IMR-90 (cell line): ENCODE results near the gene RNF123. TPM values are rescaled to one million over a fixed set of nuclear protein-coding genes. Genes with fewer than 3 reads are reported as not detected.

Source experiments
- ATAC-seq: fragments of 200-7000 bp; cut with Tn5 transposase; 2 replicates; pipeline ENCODE4 v1.9.1; 2020; ENCODE audit warnings: low read depth, mild to moderate bottlenecking, moderate library complexity
- BruUV-seq: library from RNA; stranded (reverse); fragments of 400-500 nt; replicated peaks from 2 replicates; lab custom pipeline; 2021; lab: Mats Ljungman, UMichigan
- CTCF ChIA-PET: fragments of 300-600 bp; formaldehyde crosslinking; extraction: SDS; loops from one replicate; lab custom pipeline; 2021; ENCODE audit warnings: antibody characterized with exemption; lab: Yijun Ruan, JAX
- POLR2A ChIA-PET: fragments of 300-600 bp; sonication (Branson Sonifier 250); formaldehyde crosslinking; loops from one replicate; lab custom pipeline; 2022; ENCODE audit warnings: antibody characterized with exemption; ENCODE audit not compliant: unreplicated experiment; lab: Charles Lee
- DNase-seq: peaks from one replicate; pipeline ENCODE4 v3.0.0; 2013
- H2AFZ ChIP-seq: replicated peaks from 2 replicates; pipeline ENCODE3; 2013; ENCODE audit warnings: low read length, mild to moderate bottlenecking; ENCODE audit not compliant: poor library complexity
- H2AK5ac ChIP-seq: 2 replicates; pipeline ENCODE4 v1.6.1; 2013; ENCODE audit warnings: low read depth, low read length, inconsistent platforms
- H2AK9ac ChIP-seq: replicated peaks from 2 replicates; pipeline ENCODE3; 2013; ENCODE audit warnings: mild to moderate bottlenecking, low read depth, low read length, moderate library complexity; ENCODE audit not compliant: poor library complexity
- H2BK120ac ChIP-seq: 2 replicates; pipeline ENCODE4 v1.6.1; 2013; ENCODE audit warnings: low read depth, low read length, inconsistent platforms
- H2BK15ac ChIP-seq: 3 replicates; pipeline ENCODE4 v1.6.1; 2013; ENCODE audit warnings: low read depth, low read length, inconsistent platforms
- H2BK20ac ChIP-seq: 2 replicates; pipeline ENCODE4 v1.6.1; 2013; ENCODE audit warnings: low read depth, mild to moderate bottlenecking, inconsistent platforms, low read length, moderate library complexity
- H2BK5ac ChIP-seq: 2 replicates; pipeline ENCODE4 v1.6.1; 2013; ENCODE audit warnings: mild to moderate bottlenecking, low read depth, low read length, inconsistent platforms; ENCODE audit not compliant: poor library complexity, severe bottlenecking
- H3K14ac ChIP-seq: replicated peaks from 2 replicates; pipeline ENCODE4 v1.6.1; 2013; ENCODE audit warnings: low read depth, low read length, inconsistent platforms
- H3K18ac ChIP-seq: 2 replicates; pipeline ENCODE4 v1.6.1; 2013; ENCODE audit warnings: low read depth, low read length, control low read depth
- H3K23ac ChIP-seq: 2 replicates; pipeline ENCODE4 v1.6.1; 2013; ENCODE audit warnings: low read depth, low read length, inconsistent platforms
- H3K27ac ChIP-seq: 2 replicates; pipeline ENCODE4 v1.5.1; 2013; ENCODE audit warnings: mild to moderate bottlenecking, control low read depth, low read length; ENCODE audit not compliant: insufficient read depth
- H3K27me3 ChIP-seq: 2 replicates; pipeline ENCODE4 v1.6.1; 2013; ENCODE audit warnings: low read length; ENCODE audit not compliant: control insufficient read depth, insufficient read depth
- H3K36me3 ChIP-seq: 2 replicates; pipeline ENCODE4 v1.6.1; 2013; ENCODE audit warnings: low read length, mixed read lengths; ENCODE audit not compliant: control insufficient read depth, insufficient read depth
- H3K4ac ChIP-seq: 2 replicates; pipeline ENCODE4 v1.6.1; 2013; ENCODE audit warnings: low read depth, low read length, inconsistent platforms
- H3K4me1 ChIP-seq: 2 replicates; pipeline ENCODE4 v1.6.1; 2013; ENCODE audit warnings: low read length, mixed read lengths; ENCODE audit not compliant: control insufficient read depth, insufficient read depth
- H3K4me2 ChIP-seq: 2 replicates; pipeline ENCODE4 v1.6.1; 2013; ENCODE audit warnings: low read depth, mild to moderate bottlenecking, control low read depth, low read length, moderate library complexity
- H3K4me3 ChIP-seq: 2 replicates; pipeline ENCODE4 v1.5.1; 2013; ENCODE audit warnings: low read depth, mild to moderate bottlenecking, control low read depth, low read length, moderate library complexity; ENCODE audit not compliant: insufficient read depth
- H3K56ac ChIP-seq: 2 replicates; pipeline ENCODE4 v1.6.1; 2013; ENCODE audit warnings: low read length, inconsistent platforms; ENCODE audit not compliant: insufficient read depth; ENCODE audit errors: extremely low read depth
- H3K79me1 ChIP-seq, 2 experiments: 2 replicates each; pipeline ENCODE4 v1.6.1; 2013; ENCODE audit warnings: low read length in 2 of 2, inconsistent platforms in 1 of 2, low read depth in 1 of 2
- H3K9ac ChIP-seq: 2 replicates; pipeline ENCODE4 v1.6.1; 2013; ENCODE audit warnings: low read depth, low read length, control low read depth
- H3K9me1 ChIP-seq: 2 replicates; pipeline ENCODE4 v1.6.1; 2013; ENCODE audit warnings: low read length, inconsistent platforms; ENCODE audit not compliant: insufficient read depth
- H3K9me3 ChIP-seq: 2 replicates; pipeline ENCODE4 v1.6.1; 2013; ENCODE audit warnings: low read length; ENCODE audit not compliant: control insufficient read depth, insufficient read depth
- H4K20me1 ChIP-seq: 2 replicates; pipeline ENCODE4 v1.6.1; 2013; ENCODE audit warnings: low read length, inconsistent platforms; ENCODE audit not compliant: insufficient read depth
- H4K5ac ChIP-seq: 2 replicates; pipeline ENCODE4 v1.6.1; 2013; ENCODE audit warnings: mild to moderate bottlenecking, low read depth, low read length, control low read depth
- H4K8ac ChIP-seq, 2 experiments: 2 replicates each; pipeline ENCODE4 v1.6.1; 2013; ENCODE audit warnings: low read depth in 2 of 2, low read length in 2 of 2, control low read depth in 1 of 2, inconsistent platforms in 1 of 2
- H4K91ac ChIP-seq: 2 replicates; pipeline ENCODE4 v1.6.1; 2013; ENCODE audit warnings: low read depth, low read length, inconsistent platforms; ENCODE audit not compliant: insufficient read depth
- BHLHE40 ChIP-seq: fragments of 150-350 bp; IDR thresholded peaks from 2 replicates; pipeline ENCODE4 v1.6.1; 2016; ENCODE audit warnings: mild to moderate bottlenecking, low read depth, low read length
- CHD1 ChIP-seq: IDR thresholded peaks from 2 replicates; pipeline ENCODE4 v1.6.1; 2012; ENCODE audit warnings: low read depth, low read length, improper control_type of control experiment
- MAFK ChIP-seq: IDR thresholded peaks from 2 replicates; pipeline ENCODE4 v1.6.1; 2012; ENCODE audit warnings: low read depth, low read length, improper control_type of control experiment
- MAZ ChIP-seq: IDR thresholded peaks from 2 replicates; pipeline ENCODE4 v1.6.1; 2012; ENCODE audit warnings: low read depth, mild to moderate bottlenecking, low read length, improper control_type of control experiment, moderate library complexity, borderline replicate concordance
- RAD21 ChIP-seq: IDR thresholded peaks from 2 replicates; pipeline ENCODE4 v1.6.1; 2012; ENCODE audit warnings: low read length, improper control_type of control experiment
- RCOR1 ChIP-seq: IDR thresholded peaks from 2 replicates; pipeline ENCODE4 v1.6.1; 2012; ENCODE audit warnings: mild to moderate bottlenecking, low read length, improper control_type of control experiment; ENCODE audit not compliant: insufficient replicate concordance
- RFX5 ChIP-seq: IDR thresholded peaks from 2 replicates; pipeline ENCODE4 v1.8.0; 2012; ENCODE audit warnings: low read depth, mild to moderate bottlenecking, low read length, moderate library complexity
- SMC3 ChIP-seq: fragments of 150-350 bp; IDR thresholded peaks from 2 replicates; pipeline ENCODE4 v1.6.1; 2016; ENCODE audit warnings: low read depth, mild to moderate bottlenecking, antibody characterized with exemption, low read length, moderate library complexity
- USF2 ChIP-seq: fragments of 150-350 bp; IDR thresholded peaks from 2 replicates; pipeline ENCODE4 v1.6.1; 2017; ENCODE audit warnings: mild to moderate bottlenecking, antibody characterized with exemption, low read length, low read depth
- WGBS, 2 experiments: methylation state at CpG; one replicate each; pipeline versions ENCODE4 v1.1.5 to v1.1.7; 2013; ENCODE audit warnings: missing lambda C conversion rate in 2 of 2; ENCODE audit not compliant: insufficient read length in 1 of 2; ENCODE audit errors: extremely low coverage in 2 of 2; 5-methylcytosine and 5-hydroxymethylcytosine counted together
- dilution Hi-C: fragments of 300-500 bp; cut with HindIII; formaldehyde crosslinking; loops from one replicate; pipeline ENCODE4 v1.14.3; 2018; ENCODE audit warnings: low sequenced_read_pairs; ENCODE audit not compliant: unreplicated experiment
- in situ Hi-C: fragments of 300-500 bp; cut with MboI; formaldehyde crosslinking; loops from 3 replicates; pipeline ENCODE4 v1.14.3; 2019; ENCODE audit warnings: low sequenced_read_pairs, inconsistent platforms, mixed read lengths
- intact Hi-C: fragments of 100-400 bp; cut with micrococcal nuclease; formaldehyde crosslinking; loops from 2 replicates; pipeline ENCODE4 v1.10.0; 2022
- polyA plus RNA-seq, 3 experiments: library from polyadenylated mRNA; depleted of rRNA; stranded (reverse); fragments of >200 nt; gene quantifications; 2 replicates each; pipeline ENCODE4 v1.2.3, GENCODE V29; 2012; ENCODE audit warnings: low replicate concordance in 1 of 3
- total RNA-seq: library from RNA; depleted of rRNA; stranded (reverse); fragments of >200 nt; gene quantifications from 2 replicates; pipeline ENCODE4 v1.2.3, GENCODE V29; 2012
- TF ChIP-seq, protein P1 (sequence below): conservative IDR thresholded peaks from 2 replicates; pipeline ENCODE4 v1.5.1; 2012; ENCODE audit warnings: mild to moderate bottlenecking, low read depth, low read length, improper control_type of control experiment

The RNF123 gene
- total and polyA plus RNA-seq, 2 of the 4 experiments (the other 2 are of a cell fraction) = 13.4 to 37.7 TPM

DNA sequence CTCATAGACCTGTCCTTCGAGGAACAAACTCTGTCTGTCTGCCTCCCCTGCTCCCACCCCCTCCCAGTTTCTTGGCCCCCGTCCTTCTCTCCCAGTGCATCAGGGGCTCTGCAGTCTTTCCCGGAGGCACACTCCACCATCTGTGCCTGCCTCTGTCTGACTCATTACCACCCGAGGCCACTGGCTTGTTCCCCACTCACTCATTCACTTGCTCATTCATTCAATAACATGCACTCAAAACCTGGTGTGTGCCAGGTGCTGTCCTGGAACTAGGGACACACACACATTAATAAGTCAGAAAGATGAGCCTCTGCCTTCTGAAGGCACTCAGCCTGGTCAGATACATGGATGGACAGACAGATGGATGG, 17.7 kb downstream of the RNF123 start:
- Histone ChIP-seq H4K91ac (no peak overlapping the region), H3K18ac (no peak overlapping the region), H3K9me3 (no peaks in the 10 kb centered on the region), H3K4ac (no peak overlapping the region), H3K79me1 (no peaks in the 10 kb centered on the region), H3K9ac (no peak overlapping the region), H4K20me1 (peaks cover 7% of the 10 kb centered on the region; the same call in 1 of the 2 replicates), H2AK9ac (no peak overlapping the region), H3K56ac (no peak overlapping the region), H3K4me1 (no peaks in the 10 kb centered on the region), H2AK5ac (no peak overlapping the region), H2BK20ac (no peak overlapping the region), H2BK15ac (no peak overlapping the region), H3K14ac (no peak overlapping the region), H3K4me2 (no peak overlapping the region), H2AFZ (no peak overlapping the region), H4K5ac (no peak overlapping the region), H3K27ac (no peak overlapping the region), H4K8ac (no peak overlapping the region), H3K36me3 (peaks cover 24% of the 10 kb centered on the region), H3K4me3 (no peak overlapping the region), H3K23ac (no peak overlapping the region), H2BK5ac (no peak overlapping the region), H3K27me3 (no peaks in the 10 kb centered on the region), H2BK120ac (no peak overlapping the region), H3K9me1 (no peaks in the 10 kb centered on the region)
- ATAC-seq = peak; percentile 31; the same call in 1 of the 2 replicates
- no TSS peak for BruUV-seq
- 66% methylated on average over 4 of the region's 4 CpGs; no CpG with 5 or more reads in 1 of the 2 experiments for WGBS, 2 experiments
- in situ Hi-C loops (no loop called here), dilution Hi-C loops (no loop called here), intact Hi-C loops (loop anchor here (10.0 kb wide), 1 partner anchor 388 kb away; no protein-coding TSS in a partner anchor)
- CTCF ChIA-PET = no interaction called here
- DNase-seq = peak; percentile 63
- POLR2A ChIA-PET = no interaction called here
- TF ChIP-seq, protein P1, sequence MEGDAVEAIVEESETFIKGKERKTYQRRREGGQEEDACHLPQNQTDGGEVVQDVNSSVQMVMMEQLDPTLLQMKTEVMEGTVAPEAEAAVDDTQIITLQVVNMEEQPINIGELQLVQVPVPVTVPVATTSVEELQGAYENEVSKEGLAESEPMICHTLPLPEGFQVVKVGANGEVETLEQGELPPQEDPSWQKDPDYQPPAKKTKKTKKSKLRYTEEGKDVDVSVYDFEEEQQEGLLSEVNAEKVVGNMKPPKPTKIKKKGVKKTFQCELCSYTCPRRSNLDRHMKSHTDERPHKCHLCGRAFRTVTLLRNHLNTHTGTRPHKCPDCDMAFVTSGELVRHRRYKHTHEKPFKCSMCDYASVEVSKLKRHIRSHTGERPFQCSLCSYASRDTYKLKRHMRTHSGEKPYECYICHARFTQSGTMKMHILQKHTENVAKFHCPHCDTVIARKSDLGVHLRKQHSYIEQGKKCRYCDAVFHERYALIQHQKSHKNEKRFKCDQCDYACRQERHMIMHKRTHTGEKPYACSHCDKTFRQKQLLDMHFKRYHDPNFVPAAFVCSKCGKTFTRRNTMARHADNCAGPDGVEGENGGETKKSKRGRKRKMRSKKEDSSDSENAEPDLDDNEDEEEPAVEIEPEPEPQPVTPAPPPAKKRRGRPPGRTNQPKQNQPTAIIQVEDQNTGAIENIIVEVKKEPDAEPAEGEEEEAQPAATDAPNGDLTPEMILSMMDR = no peak
- TF ChIP-seq MAFK = no peak
- TF ChIP-seq RCOR1 = no peak
- TF ChIP-seq CHD1 = no peak
- no peak for TF ChIP-seq RFX5
- TF ChIP-seq RAD21 = no peak
- TF ChIP-seq MAZ = no peak
- TF ChIP-seq USF2 = no peak
- no peak for TF ChIP-seq BHLHE40
- TF ChIP-seq SMC3 = no peak
